HEK293 (cell line): Measurements from ENCODE around the gene TEX9.
A peak's percentile ranks its signal among the peaks of the same experiment; 100 is the strongest.

Source experiments
- CTCF ChIA-PET: fragments of 350-600 bp; formaldehyde crosslinking; extraction: SDS; loops from one replicate; lab custom pipeline; 2021; ENCODE audit warnings: antibody characterized with exemption; lab: Yijun Ruan, JAX
- POLR2A ChIA-PET: fragments of 300-600 bp; formaldehyde crosslinking; extraction: SDS; loops from one replicate; lab custom pipeline; 2020; ENCODE audit warnings: antibody characterized with exemption, inconsistent platforms; lab: Yijun Ruan, JAX
- H3K27ac ChIP-seq: fragments of 200-500 bp; sonication (Bioruptor generic); 2 replicates; pipeline ENCODE4 v1.5.1; 2014; ENCODE audit warnings: low read depth, low read length, control low read depth, inconsistent platforms; ENCODE audit errors: extremely low read depth
- H3K36me3 ChIP-seq, 2 experiments: fragments of 200-500 bp in 1 of 2; sonication (Bioruptor generic) in 1 of 2; 1 replicate in 1 of 2; 2 replicates in 1 of 2; pipeline ENCODE4 v1.5.1; 2014 to 2017; ENCODE audit warnings: inconsistent platforms in 2 of 2, low read length in 2 of 2; ENCODE audit not compliant: control insufficient read depth in 2 of 2, insufficient read depth in 1 of 2
- H3K4me1 ChIP-seq: fragments of 200-500 bp; sonication (Bioruptor generic); 2 replicates; pipeline ENCODE4 v1.5.1; 2014; ENCODE audit warnings: mild to moderate bottlenecking, low read length, inconsistent platforms; ENCODE audit not compliant: control insufficient read depth, insufficient read depth
- H3K4me3 ChIP-seq: 2 replicates; pipeline ENCODE4 v1.5.1; 2011; ENCODE audit warnings: low read depth, mild to moderate bottlenecking, control low read depth, low read length, moderate library complexity
- H3K9me3 ChIP-seq: fragments of 200-500 bp; sonication (Bioruptor generic); 2 replicates; pipeline ENCODE4 v1.5.1; 2014; ENCODE audit warnings: low read depth, low read length, inconsistent platforms; ENCODE audit not compliant: control insufficient read depth, insufficient read depth
- ATF2 ChIP-seq: fragments of 450-650 bp; formaldehyde crosslinking; IDR thresholded peaks from 2 replicates; pipeline ENCODE4 v1.5.1; 2016; ENCODE audit warnings: missing biosample characterization, missing genetic modification characterization, low read depth
- GLIS1 ChIP-seq: fragments of 450-650 bp; formaldehyde crosslinking; IDR thresholded peaks from 2 replicates; pipeline ENCODE4 v1.5.1; 2016; ENCODE audit warnings: missing biosample characterization, missing genetic modification characterization
- HOXC10 ChIP-seq: sonication (generic); formaldehyde crosslinking; IDR thresholded peaks from 2 replicates; pipeline ENCODE4 v1.8.1; 2023; ENCODE audit warnings: mild to moderate bottlenecking, missing genetic modification reagents
- KLF7 ChIP-seq: fragments of 450-650 bp; formaldehyde crosslinking; IDR thresholded peaks from 2 replicates; pipeline ENCODE4 v1.5.1; 2016; ENCODE audit warnings: missing biosample characterization, missing genetic modification characterization, borderline replicate concordance
- MZF1 ChIP-seq: fragments of 450-650 bp; formaldehyde crosslinking; IDR thresholded peaks from 2 replicates; pipeline ENCODE4 v1.5.1; 2017; ENCODE audit warnings: missing biosample characterization, missing genetic modification characterization, borderline replicate concordance
- PATZ1 ChIP-seq: fragments of 450-650 bp; formaldehyde crosslinking; IDR thresholded peaks from 2 replicates; pipeline ENCODE4 v1.5.1; 2016; ENCODE audit warnings: missing biosample characterization, missing genetic modification characterization
- ZBTB17 ChIP-seq: fragments of 450-650 bp; formaldehyde crosslinking; IDR thresholded peaks from 2 replicates; pipeline ENCODE4 v1.5.1; 2016; ENCODE audit warnings: missing biosample characterization, missing genetic modification characterization
- ZBTB7A ChIP-seq: fragments of 450-650 bp; formaldehyde crosslinking; IDR thresholded peaks from 2 replicates; pipeline ENCODE4 v1.5.1; 2016; ENCODE audit warnings: low read depth, missing biosample characterization, missing genetic modification characterization
- ZFP3 ChIP-seq: fragments of 450-650 bp; formaldehyde crosslinking; IDR thresholded peaks from 2 replicates; pipeline ENCODE4 v1.5.1; 2016; ENCODE audit warnings: low read depth, missing biosample characterization, missing genetic modification characterization
- ZFP69B ChIP-seq: fragments of 450-650 bp; formaldehyde crosslinking; IDR thresholded peaks from 2 replicates; pipeline ENCODE4 v1.5.1; 2016; ENCODE audit warnings: missing biosample characterization, missing genetic modification characterization
- ZNF10 ChIP-seq: fragments of 450-650 bp; formaldehyde crosslinking; IDR thresholded peaks from 2 replicates; pipeline ENCODE4 v1.5.1; 2017; ENCODE audit warnings: missing biosample characterization, missing genetic modification characterization
- ZNF175 ChIP-seq: fragments of 450-650 bp; formaldehyde crosslinking; IDR thresholded peaks from 2 replicates; pipeline ENCODE4 v1.5.1; 2016; ENCODE audit warnings: missing biosample characterization, missing genetic modification characterization
- ZNF202 ChIP-seq: fragments of 450-650 bp; formaldehyde crosslinking; IDR thresholded peaks from 2 replicates; pipeline ENCODE4 v1.5.1; 2016; ENCODE audit warnings: missing biosample characterization, missing genetic modification characterization, borderline replicate concordance
- ZNF214 ChIP-seq: fragments of 450-650 bp; formaldehyde crosslinking; IDR thresholded peaks from 2 replicates; pipeline ENCODE4 v1.5.1; 2017; ENCODE audit warnings: missing biosample characterization, mild to moderate bottlenecking, missing genetic modification characterization, borderline replicate concordance
- ZNF23 ChIP-seq: fragments of 450-650 bp; formaldehyde crosslinking; IDR thresholded peaks from 2 replicates; pipeline ENCODE4 v1.5.1; 2016; ENCODE audit warnings: missing biosample characterization, missing genetic modification characterization, borderline replicate concordance
- ZNF24 ChIP-seq: fragments of 450-650 bp; formaldehyde crosslinking; IDR thresholded peaks from 2 replicates; pipeline ENCODE4 v1.5.1; 2016; ENCODE audit warnings: missing biosample characterization, missing genetic modification characterization
- ZNF324 ChIP-seq: fragments of 450-650 bp; formaldehyde crosslinking; IDR thresholded peaks from 2 replicates; pipeline ENCODE4 v1.5.1; 2016; ENCODE audit warnings: missing biosample characterization, missing genetic modification characterization
- ZNF335 ChIP-seq: fragments of 450-650 bp; formaldehyde crosslinking; conservative IDR thresholded peaks from 2 replicates; pipeline ENCODE4 v1.5.1; 2016; ENCODE audit warnings: missing biosample characterization, missing genetic modification characterization
- ZNF398 ChIP-seq: fragments of 450-650 bp; formaldehyde crosslinking; IDR thresholded peaks from 2 replicates; pipeline ENCODE4 v1.5.1; 2017; ENCODE audit warnings: missing biosample characterization, missing genetic modification characterization
- ZNF510 ChIP-seq: fragments of 450-650 bp; formaldehyde crosslinking; IDR thresholded peaks from 2 replicates; pipeline ENCODE4 v1.5.1; 2018; ENCODE audit warnings: mild to moderate bottlenecking, missing genetic modification characterization, missing biosample characterization; ENCODE audit not compliant: insufficient replicate concordance
- ZNF518A ChIP-seq: fragments of 450-650 bp; formaldehyde crosslinking; conservative IDR thresholded peaks from 2 replicates; pipeline ENCODE4 v1.5.1; 2016; ENCODE audit warnings: low read depth, missing biosample characterization, missing genetic modification characterization
- ZNF560 ChIP-seq: fragments of 450-650 bp; formaldehyde crosslinking; IDR thresholded peaks from 2 replicates; pipeline ENCODE4 v1.5.1; 2017; ENCODE audit warnings: missing biosample characterization, missing genetic modification characterization, borderline replicate concordance
- ZNF830 ChIP-seq: fragments of 450-650 bp; IDR thresholded peaks from 2 replicates; pipeline ENCODE4 v1.5.0; 2018; ENCODE audit warnings: missing biosample characterization, missing genetic modification characterization, low read depth, mild to moderate bottlenecking, moderate library complexity
- ZSCAN30 ChIP-seq: fragments of 450-650 bp; IDR thresholded peaks from 2 replicates; pipeline ENCODE4 v1.5.1; 2018; ENCODE audit warnings: missing biosample characterization, mild to moderate bottlenecking, missing genetic modification characterization, moderate library complexity

The TEX9 gene

GRCh38 chr15:56464893-56465520, 99.8 kb downstream of the TEX9 start, which contains the start of gene MNS1 (continued):
- TF ChIP-seq PATZ1 (tag by site-specific recombination) (no peak; the same call in 1 of the 2 replicates), GLIS1 (tag by site-specific recombination) (peak; percentile 53), ZNF24 (0 out of 2 replicates have a peak, but pooled peaks have one; percentile 37), ZFP69B (tag by site-specific recombination) (no peak), ATF2 (tag by site-specific recombination) (no peak), ZNF10 (no peak)

- Histone ChIP-seq H3K4me1 (no peaks in the 10 kb centered on the region), H3K36me3 (no peaks in the 10 kb centered on the region), H3K27ac (no peak overlapping the region), H3K4me3 (no peak overlapping the region), H3K9me3 (no peaks in the 10 kb centered on the region)
- ChIA-PET POLR2A (no interaction called here), CTCF (no interaction called here)
- TF ChIP-seq ZNF214 (tag by site-specific recombination) (no peak), ZNF202 (tag by site-specific recombination) (no peak), ZSCAN30 (no peak), ZNF560 (tag by site-specific recombination) (no peak), KLF7 (tag by site-specific recombination) (no peak), ZNF518A (no peak), ZBTB17 (tag by site-specific recombination) (no peak), PATZ1 (tag by site-specific recombination) (no peak), ZFP3 (tag by site-specific recombination) (no peak), ZNF324 (tag by site-specific recombination) (no peak), ZNF398 (tag by site-specific recombination) (no peak), MZF1 (tag by site-specific recombination) (no peak), ZNF175 (no peak), HOXC10 (no peak), ZBTB7A (tag by site-specific recombination) (no peak), ZNF335 (tag by site-specific recombination) (no peak), ZNF830 (tag by site-specific recombination) (no peak), ZNF23 (tag by site-specific recombination) (no peak), ZNF510 (tag by site-specific recombination) (no peak)
These were observed 102.4 kb downstream of the TEX9 start for GRCh38 chr15:56467616-56468015.
